ENCODE data around the gene RAD54L. TPM values are rescaled to one million over a fixed set of nuclear protein-coding genes. Genes with fewer than 3 reads are reported as not detected.
"Not testable (repeated sequence)": the region's sequence is repeated elsewhere in the genome, so short reads cannot be mapped to it uniquely, and the experiment has no call there.

Gene RAD54L
- total and polyA plus RNA-seq, 8 donors, result 4.8 to 16.5 (median 10.8) TPM

DNA sequence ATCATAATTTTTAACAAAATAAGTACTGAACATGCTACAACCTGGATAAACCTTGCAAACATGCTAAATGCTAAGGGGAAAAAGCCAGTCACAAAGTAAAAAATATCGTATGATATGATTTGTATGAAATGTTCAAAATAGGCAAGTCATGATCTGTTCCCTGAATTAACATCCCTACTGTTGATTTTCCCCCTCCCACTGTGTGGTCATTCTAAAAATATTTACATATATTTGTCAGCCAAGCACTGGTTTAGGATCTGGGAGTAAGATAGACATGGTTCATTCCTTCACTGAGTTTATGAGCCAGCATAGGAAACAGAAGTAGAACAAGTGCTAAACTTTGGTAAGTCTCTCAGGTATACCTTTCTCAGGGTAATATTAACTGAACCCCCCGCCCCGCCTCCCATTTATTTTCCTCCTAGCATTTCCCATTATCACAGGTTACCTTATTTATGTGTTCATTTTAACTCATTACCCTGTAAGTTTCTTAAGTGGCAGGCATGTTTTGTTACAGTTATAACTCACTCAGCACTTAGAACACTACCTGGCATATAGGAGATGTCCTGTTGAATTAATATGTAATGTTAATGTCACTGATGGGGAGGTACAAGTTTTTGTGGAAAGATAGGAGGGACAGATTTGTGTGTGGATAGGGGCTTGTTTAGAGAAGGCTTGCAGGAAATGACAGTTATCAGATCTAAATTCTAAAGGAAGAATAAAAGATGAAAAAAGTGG is 68.3 kb downstream of the RAD54L start:
- no peak overlapping the region for H3K27ac ChIP-seq
- intact Hi-C loops (cut with DNase I), result no loop called here
- H3K27me3 ChIP-seq, result no peaks in the 10 kb centered on the region
- TF ChIP-seq, protein P1, sequence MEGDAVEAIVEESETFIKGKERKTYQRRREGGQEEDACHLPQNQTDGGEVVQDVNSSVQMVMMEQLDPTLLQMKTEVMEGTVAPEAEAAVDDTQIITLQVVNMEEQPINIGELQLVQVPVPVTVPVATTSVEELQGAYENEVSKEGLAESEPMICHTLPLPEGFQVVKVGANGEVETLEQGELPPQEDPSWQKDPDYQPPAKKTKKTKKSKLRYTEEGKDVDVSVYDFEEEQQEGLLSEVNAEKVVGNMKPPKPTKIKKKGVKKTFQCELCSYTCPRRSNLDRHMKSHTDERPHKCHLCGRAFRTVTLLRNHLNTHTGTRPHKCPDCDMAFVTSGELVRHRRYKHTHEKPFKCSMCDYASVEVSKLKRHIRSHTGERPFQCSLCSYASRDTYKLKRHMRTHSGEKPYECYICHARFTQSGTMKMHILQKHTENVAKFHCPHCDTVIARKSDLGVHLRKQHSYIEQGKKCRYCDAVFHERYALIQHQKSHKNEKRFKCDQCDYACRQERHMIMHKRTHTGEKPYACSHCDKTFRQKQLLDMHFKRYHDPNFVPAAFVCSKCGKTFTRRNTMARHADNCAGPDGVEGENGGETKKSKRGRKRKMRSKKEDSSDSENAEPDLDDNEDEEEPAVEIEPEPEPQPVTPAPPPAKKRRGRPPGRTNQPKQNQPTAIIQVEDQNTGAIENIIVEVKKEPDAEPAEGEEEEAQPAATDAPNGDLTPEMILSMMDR (IDR thresholded peaks at IDR 0.05), result no peak
- H3K4me1 ChIP-seq, result no peaks in the 10 kb centered on the region
- ATAC-seq, result no peak
- no peak overlapping the region for H3K4me3 ChIP-seq
- no peaks in the 10 kb centered on the region for H3K9me3 ChIP-seq
- peaks cover 0 to 73% of the 10 kb centered on the region in 2 donors for H3K36me3 ChIP-seq
- DNase-seq, result no peak

GRCh38 chr1:46317323-46317722 is 69.8 kb downstream of the RAD54L start:
- no peaks in the 10 kb centered on the region for H3K27me3 ChIP-seq
- intact Hi-C loops (cut with DNase I), result no loop called here
- peaks cover 0 to 58% of the 10 kb centered on the region in 2 donors for H3K36me3 ChIP-seq
- H3K27ac ChIP-seq, result no peak overlapping the region
- no peaks in the 10 kb centered on the region for H3K4me1 ChIP-seq
- no peak overlapping the region for H3K4me3 ChIP-seq
- no peaks in the 10 kb centered on the region for H3K9me3 ChIP-seq
- DNase-seq (no peak), ATAC-seq (no peak)
- TF ChIP-seq, protein P1 (IDR thresholded peaks at IDR 0.05), result no peak

DNA sequence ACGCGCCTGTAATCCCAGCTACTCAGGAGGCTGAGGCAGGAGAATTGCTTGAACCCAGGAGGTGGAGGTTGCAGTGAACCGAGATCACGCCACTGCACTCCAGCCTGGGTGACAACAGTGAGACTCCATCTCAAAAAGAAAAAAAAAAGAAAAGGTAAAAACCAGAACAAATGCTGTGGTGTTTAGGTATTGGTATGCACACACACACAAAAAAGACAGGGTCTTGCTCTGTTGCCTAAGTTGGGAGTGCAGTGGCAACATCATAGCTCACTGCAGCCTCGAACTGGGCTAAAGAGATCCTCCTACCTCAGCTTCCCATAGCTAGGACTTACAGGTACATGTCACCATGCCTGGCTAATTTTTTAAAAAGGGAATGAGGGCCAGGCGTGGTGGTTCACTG is 71.7 kb downstream of the RAD54L start:
- H3K27ac ChIP-seq; H3K4me1 ChIP-seq; H3K4me3 ChIP-seq; intact Hi-C loops (cut with DNase I); ATAC-seq; H3K27me3 ChIP-seq; DNase-seq; H3K9me3 ChIP-seq: not testable (repeated sequence)
- H3K36me3 ChIP-seq, result peaks cover 0 to 38% of the 10 kb centered on the region in 2 donors

GRCh38 chr1:46319960-46320914 is 72.7 kb downstream of the RAD54L start:
- H3K9me3 ChIP-seq; DNase-seq; H3K27ac ChIP-seq; H3K27me3 ChIP-seq; intact Hi-C loops (cut with DNase I); H3K4me3 ChIP-seq; ATAC-seq; H3K4me1 ChIP-seq: not testable (repeated sequence)
- peaks cover 0 to 29% of the 10 kb centered on the region in 2 donors for H3K36me3 ChIP-seq

DNA sequence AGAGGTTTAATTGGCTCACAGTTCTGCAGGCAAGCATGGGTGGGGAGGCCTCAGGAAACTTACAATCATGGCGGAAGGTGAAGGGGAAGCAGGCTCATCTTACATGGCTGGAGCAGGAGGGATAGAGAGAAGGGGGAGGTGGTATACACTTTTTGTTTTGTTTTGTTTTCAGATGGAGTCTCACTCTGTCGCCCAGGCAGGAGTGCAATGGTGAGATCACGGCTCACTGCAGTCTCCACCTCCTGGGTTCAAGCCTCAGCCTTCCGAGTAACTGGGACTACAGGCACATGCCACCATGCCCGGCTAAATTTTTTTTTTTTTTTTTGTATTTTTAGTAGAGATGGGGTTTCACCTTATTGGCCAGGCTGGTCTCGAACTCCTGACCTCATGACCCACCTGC is 74.6 kb downstream of the RAD54L start:
- H3K4me3 ChIP-seq; H3K9me3 ChIP-seq; H3K27me3 ChIP-seq; H3K4me1 ChIP-seq; ATAC-seq; H3K27ac ChIP-seq; DNase-seq; intact Hi-C loops (cut with DNase I): not testable (repeated sequence)
- peaks cover 0 to 10% of the 10 kb centered on the region in 2 donors for H3K36me3 ChIP-seq

DNA sequence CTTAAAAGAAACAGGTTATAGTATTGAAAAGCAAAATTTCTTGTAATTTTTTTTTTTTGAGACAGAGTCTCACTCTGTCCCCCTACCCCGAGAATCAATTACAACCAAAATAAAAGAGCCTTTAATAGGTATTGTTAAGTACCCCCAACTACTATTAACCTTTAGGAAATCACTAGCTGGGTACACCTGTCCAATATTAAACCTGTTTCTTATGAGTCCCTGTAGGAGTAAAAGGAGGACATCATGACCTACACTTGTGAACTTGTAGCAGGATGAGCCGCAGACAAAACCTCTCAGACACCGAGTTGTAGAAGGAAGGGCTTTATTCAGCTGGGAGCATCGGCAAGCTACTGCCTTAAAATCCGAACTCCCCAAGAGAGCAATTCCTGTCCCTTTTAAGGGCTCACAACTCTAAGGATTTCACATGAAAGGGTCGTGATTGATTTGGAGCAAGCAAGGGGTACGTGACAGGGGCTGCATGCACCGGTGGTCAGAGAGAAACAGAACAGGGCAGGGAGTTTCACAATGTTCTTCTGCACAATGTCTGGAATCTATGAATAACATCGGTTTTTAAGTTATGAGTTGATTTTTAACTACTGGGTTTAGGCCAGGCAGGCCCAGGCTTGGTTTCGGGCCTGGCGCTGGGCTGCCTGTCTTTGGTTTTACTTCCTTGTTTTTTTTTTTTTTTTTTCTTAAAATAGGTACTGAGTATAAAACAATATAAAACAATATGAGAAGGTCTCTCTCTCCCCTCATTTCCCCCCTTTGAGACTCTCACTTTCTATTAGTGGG is 77.9 kb downstream of the RAD54L start:
- ATAC-seq; H3K27ac ChIP-seq; H3K4me3 ChIP-seq; H3K4me1 ChIP-seq; H3K27me3 ChIP-seq; H3K9me3 ChIP-seq; intact Hi-C loops (cut with DNase I); DNase-seq; H3K36me3 ChIP-seq: not testable (repeated sequence)

Other genes starting within 250 kb of the RAD54L start
- gene PIK3R3, start 115.1 kb upstream of the RAD54L start, total RNA-seq, result 10 to 100 TPM; 20.9 to 46.5 TPM
- gene PIK3R3, start 115.1 kb upstream of the RAD54L start, polyA plus RNA-seq (ENCODE audit: insufficient read length in 6 of 6), result 10 to 100 TPM; 15.2 to 32.9 (median 22.6) TPM
- gene TSPAN1, start 72.7 kb upstream of the RAD54L start, total RNA-seq, result 10 to 100 TPM; 32.3 to 50.6 TPM
- gene TSPAN1, start 72.7 kb upstream of the RAD54L start, polyA plus RNA-seq (ENCODE audit: insufficient read length in 6 of 6), result 10 to 100 TPM in 3 of 6 donors, 1 to 10 TPM in 3; 2.3 to 15.1 (median 9.2) TPM
- not detected for gene P3R3URF, start 71.3 kb upstream of the RAD54L start, total RNA-seq
- not detected for gene P3R3URF, start 71.3 kb upstream of the RAD54L start, polyA plus RNA-seq (ENCODE audit: insufficient read length in 6 of 6)
- gene POMGNT1, start 49.3 kb upstream of the RAD54L start, total RNA-seq, result 10 to 100 TPM; 52.9 to 64.5 TPM
- 10 to 100 TPM; 61.7 to 85.3 (median 76.8) TPM for gene POMGNT1, start 49.3 kb upstream of the RAD54L start, polyA plus RNA-seq (ENCODE audit: insufficient read length in 6 of 6)
- gene LURAP1, start 44.4 kb upstream of the RAD54L start, total RNA-seq, result 1 to 10 TPM; 1.4 TPM
- 1 to 10 TPM in 4 of 6 donors, under 1 TPM in 2; 0.76 to 1.3 (median 1.1) TPM for gene LURAP1, start 44.4 kb upstream of the RAD54L start, polyA plus RNA-seq (ENCODE audit: insufficient read length in 6 of 6)
- gene LRRC41, start 55.9 kb downstream of the RAD54L start, total RNA-seq, result 10 to 100 TPM; 54.6 to 63.4 TPM
- 10 to 100 TPM; 71.9 to 88.8 (median 78.8) TPM for gene LRRC41, start 55.9 kb downstream of the RAD54L start, polyA plus RNA-seq (ENCODE audit: insufficient read length in 6 of 6)
- gene UQCRH, start 55.9 kb downstream of the RAD54L start, total RNA-seq, result 100 to 1,000 TPM; 172 to 193 TPM
- 100 to 1,000 TPM; 322 to 370 (median 344) TPM for gene UQCRH, start 55.9 kb downstream of the RAD54L start, polyA plus RNA-seq (ENCODE audit: insufficient read length in 6 of 6)
- gene NSUN4, start 93.0 kb downstream of the RAD54L start, total RNA-seq, result 10 to 100 TPM; 22.6 to 25.8 TPM
- 10 to 100 TPM; 21.8 to 25.8 (median 23.5) TPM for gene NSUN4, start 93.0 kb downstream of the RAD54L start, polyA plus RNA-seq (ENCODE audit: insufficient read length in 6 of 6)
- gene FAAH, start 146.6 kb downstream of the RAD54L start, total RNA-seq, result 10 to 100 TPM; 23.3 to 25.8 TPM
- gene FAAH, start 146.6 kb downstream of the RAD54L start, polyA plus RNA-seq (ENCODE audit: insufficient read length in 6 of 6), result 10 to 100 TPM; 16.3 to 26.7 (median 22.0) TPM
- not detected for gene DMBX1, start 242.1 kb downstream of the RAD54L start, total RNA-seq
- gene DMBX1, start 242.1 kb downstream of the RAD54L start, polyA plus RNA-seq (ENCODE audit: insufficient read length in 6 of 6), result under 1 TPM in 4 of 6 donors, not detected in 2; 0.04 to 0.07 (median 0.07) TPM